WERI-Rb-1 (cell line): ENCODE data around the gene PROC.

ENCODE experiments used
- DNase-seq: peaks from one replicate; pipeline ENCODE4 v3.0.0-alpha.2; 2020
- H3K27ac ChIP-seq: fragments of 250-450 bp; sonication (Bioruptor Pico); 2 replicates; pipeline ENCODE4 v1.5.1; 2020; ENCODE audit warnings: mild to moderate bottlenecking, moderate library complexity
- H3K27me3 ChIP-seq: fragments of 250-450 bp; sonication (Bioruptor Pico); 2 replicates; pipeline ENCODE4 v1.5.1; 2021; ENCODE audit warnings: mild to moderate bottlenecking, low read depth, moderate library complexity; ENCODE audit not compliant: insufficient read depth, severe bottlenecking
- H3K36me3 ChIP-seq: fragments of 250-450 bp; sonication (Bioruptor Pico); 2 replicates; pipeline ENCODE4 v1.5.1; 2020; ENCODE audit warnings: mild to moderate bottlenecking, moderate library complexity
- H3K4me3 ChIP-seq: 2 replicates; pipeline ENCODE4 v1.5.1; 2011; ENCODE audit warnings: low read depth, mild to moderate bottlenecking, control low read depth, low read length
- H3K9me3 ChIP-seq: fragments of 250-450 bp; sonication (Bioruptor Pico); 2 replicates; pipeline ENCODE4 v1.5.1; 2021; ENCODE audit warnings: mild to moderate bottlenecking, moderate library complexity; ENCODE audit not compliant: severe bottlenecking
- TF ChIP-seq, protein P1 (sequence below): IDR thresholded peaks from 2 replicates; pipeline ENCODE4 v1.5.1; 2011; ENCODE audit warnings: low read depth, mild to moderate bottlenecking, control low read depth, inconsistent platforms, low read length

PROC gene

DNA sequence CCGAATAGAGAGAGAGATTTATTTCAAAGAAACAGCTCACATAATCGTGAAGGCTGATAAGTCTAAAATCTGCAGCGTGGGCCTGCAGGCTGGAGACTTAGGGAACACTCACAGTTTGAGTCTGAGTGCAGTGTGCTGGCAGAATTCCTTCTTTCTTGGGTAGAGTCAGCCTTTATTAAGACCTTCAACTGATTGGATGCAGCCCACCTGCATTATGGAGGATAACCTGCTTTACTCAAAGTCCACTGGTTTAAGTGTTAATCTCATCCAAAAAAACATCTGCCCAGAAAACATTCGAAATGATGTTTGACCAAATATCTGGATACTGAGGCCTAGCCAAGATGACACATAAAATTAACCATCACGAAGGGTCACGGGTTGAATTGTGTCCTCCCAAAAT is 16.3 kb downstream of the PROC start:
- no peak overlapping the region for H3K4me3 ChIP-seq
- H3K27ac ChIP-seq: no peak overlapping the region
- H3K36me3 ChIP-seq: no peaks in the 10 kb centered on the region
- no peaks in the 10 kb centered on the region for H3K27me3 ChIP-seq
- H3K9me3 ChIP-seq: no peaks in the 10 kb centered on the region
- no peak for DNase-seq
- TF ChIP-seq, protein P1, sequence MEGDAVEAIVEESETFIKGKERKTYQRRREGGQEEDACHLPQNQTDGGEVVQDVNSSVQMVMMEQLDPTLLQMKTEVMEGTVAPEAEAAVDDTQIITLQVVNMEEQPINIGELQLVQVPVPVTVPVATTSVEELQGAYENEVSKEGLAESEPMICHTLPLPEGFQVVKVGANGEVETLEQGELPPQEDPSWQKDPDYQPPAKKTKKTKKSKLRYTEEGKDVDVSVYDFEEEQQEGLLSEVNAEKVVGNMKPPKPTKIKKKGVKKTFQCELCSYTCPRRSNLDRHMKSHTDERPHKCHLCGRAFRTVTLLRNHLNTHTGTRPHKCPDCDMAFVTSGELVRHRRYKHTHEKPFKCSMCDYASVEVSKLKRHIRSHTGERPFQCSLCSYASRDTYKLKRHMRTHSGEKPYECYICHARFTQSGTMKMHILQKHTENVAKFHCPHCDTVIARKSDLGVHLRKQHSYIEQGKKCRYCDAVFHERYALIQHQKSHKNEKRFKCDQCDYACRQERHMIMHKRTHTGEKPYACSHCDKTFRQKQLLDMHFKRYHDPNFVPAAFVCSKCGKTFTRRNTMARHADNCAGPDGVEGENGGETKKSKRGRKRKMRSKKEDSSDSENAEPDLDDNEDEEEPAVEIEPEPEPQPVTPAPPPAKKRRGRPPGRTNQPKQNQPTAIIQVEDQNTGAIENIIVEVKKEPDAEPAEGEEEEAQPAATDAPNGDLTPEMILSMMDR: no peak

DNA sequence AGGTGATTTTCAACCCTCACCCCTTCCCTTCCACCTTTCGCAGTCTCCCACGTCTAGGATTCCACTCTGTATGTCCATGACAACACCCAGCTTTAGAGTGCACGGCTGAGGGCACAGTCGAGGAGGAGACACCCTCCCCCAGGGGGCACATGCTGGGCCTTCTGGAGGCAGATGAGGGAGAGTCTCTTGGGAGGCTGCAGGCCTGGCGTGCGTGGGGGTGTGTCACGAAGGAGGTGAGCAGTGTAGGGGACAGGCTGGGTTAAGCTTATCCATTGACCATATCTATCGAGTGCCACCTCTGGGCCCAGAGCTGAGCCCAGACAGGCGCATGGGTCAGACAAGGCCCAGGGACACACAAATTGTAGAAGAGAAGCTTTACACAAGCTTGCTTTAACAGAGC is 18.8 kb downstream of the PROC start:
- Histone ChIP-seq H3K27ac (no peak overlapping the region), H3K4me3 (no peak overlapping the region), H3K36me3 (no peaks in the 10 kb centered on the region), H3K9me3 (peaks cover 10% of the 10 kb centered on the region), H3K27me3 (no peaks in the 10 kb centered on the region)
- no peak for DNase-seq
- TF ChIP-seq, protein P1: no peak

DNA sequence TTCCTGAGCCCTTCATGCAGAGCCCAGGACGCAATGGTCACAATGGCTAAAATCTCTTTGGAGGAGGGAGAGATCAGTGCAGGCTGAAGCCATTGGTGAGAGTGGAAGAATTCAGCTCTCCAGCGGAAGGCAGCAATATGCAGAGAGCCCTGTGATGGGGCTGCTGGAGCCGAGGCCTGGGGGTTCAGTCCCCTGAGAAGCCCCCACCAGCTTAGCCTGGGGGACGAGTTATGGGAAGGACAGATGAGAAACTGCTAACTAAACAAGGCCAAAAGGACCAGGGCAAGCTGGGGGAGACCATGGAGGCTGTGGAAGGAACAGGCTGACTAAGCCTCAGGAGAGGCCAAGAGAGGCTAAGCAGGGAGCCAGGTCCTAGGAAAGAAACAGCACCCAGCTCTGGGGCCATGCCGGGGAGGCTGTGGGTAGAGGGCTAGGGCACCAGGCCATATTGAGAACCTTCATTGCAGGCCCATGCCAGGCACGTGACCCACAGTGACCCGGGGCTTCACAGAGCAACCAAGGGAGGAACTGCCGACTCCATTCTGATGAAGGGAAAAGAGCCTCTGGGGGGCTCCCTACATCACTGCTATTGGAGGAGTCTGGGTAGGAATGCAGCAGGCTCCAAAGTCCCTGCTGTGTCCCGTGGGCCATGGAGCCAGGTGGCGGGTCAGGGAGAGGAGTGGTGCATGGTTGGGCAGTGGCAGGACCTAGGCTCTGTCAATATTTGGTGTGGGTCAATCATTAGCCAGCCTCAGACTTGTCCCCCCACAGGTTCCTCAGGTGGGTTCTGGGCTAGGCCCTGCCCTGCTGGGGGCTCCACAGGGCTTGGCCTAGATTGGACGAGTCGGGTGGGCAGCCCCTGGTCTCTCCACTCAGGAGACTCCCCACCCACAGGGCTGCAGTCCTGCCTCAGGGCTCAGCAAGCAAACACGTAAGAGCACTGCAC is 19.8 kb downstream of the PROC start:
- Histone ChIP-seq H3K9me3 (peaks cover 10% of the 10 kb centered on the region), H3K36me3 (no peaks in the 10 kb centered on the region), H3K4me3 (no peak overlapping the region), H3K27me3 (no peaks in the 10 kb centered on the region), H3K27ac (no peak overlapping the region)
- no peak for DNase-seq
- TF ChIP-seq, protein P1: no peak

DNA sequence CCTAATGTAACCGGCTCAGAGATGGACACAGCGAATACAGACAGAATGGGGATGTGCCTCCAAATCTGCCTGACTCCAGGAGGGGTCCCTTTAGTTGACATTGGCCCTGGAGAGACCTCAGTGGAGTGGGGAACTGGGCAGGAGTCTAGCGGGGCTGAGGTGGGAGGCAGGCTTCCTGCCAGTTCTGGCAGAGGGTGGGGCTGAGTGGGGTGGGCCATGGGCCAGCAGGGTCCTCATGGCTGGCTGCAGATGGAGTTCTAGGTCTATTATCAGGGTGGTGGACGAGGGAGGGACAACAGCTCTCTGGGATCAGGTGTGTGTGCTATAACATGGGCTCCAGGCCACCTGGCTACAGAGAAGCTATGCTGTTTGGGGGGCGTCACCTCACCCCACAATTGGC is 21.1 kb downstream of the PROC start:
- no peaks in the 10 kb centered on the region for H3K36me3 ChIP-seq
- H3K27ac ChIP-seq: no peak overlapping the region
- peaks cover 10% of the 10 kb centered on the region for H3K9me3 ChIP-seq
- H3K4me3 ChIP-seq: no peak overlapping the region
- no peak for DNase-seq
- TF ChIP-seq, protein P1: no peak
- H3K27me3 ChIP-seq: no peaks in the 10 kb centered on the region

DNA sequence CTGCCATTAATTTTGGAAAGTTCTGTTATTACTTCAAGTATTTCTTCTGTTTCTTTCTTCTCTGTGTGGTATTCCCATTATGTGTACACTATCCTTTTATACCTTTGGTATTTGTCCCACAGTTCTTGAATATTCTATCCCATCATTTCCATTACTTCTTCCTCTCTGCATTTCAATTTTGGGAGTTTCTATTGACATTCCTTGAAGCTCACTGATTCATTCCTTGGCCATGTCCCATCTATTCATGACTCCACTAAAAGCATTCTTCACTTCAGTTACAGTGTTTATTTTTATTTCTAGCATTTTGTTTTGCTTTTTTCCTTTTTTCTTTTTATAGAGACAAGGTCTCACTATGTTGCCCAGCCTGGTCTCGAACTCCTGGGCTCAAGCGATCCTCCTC is 30.3 kb downstream of the PROC start:
- Histone ChIP-seq H3K4me3 (no peak overlapping the region), H3K27ac (no peak overlapping the region), H3K27me3 (no peaks in the 10 kb centered on the region), H3K36me3 (no peaks in the 10 kb centered on the region), H3K9me3 (peaks cover 6% of the 10 kb centered on the region)
- TF ChIP-seq, protein P1: no peak
- DNase-seq: no peak
